Measurements from ENCODE around the gene ZNF195. TPM values are rescaled to one million over a fixed set of nuclear protein-coding genes. Genes with fewer than 3 reads are reported as not detected.
"Not testable (repeated sequence)": the region's sequence is repeated elsewhere in the genome, so short reads cannot be mapped to it uniquely, and the experiment has no call there.

ZNF195 gene
- total and polyA plus RNA-seq, 2 donors (not counting 1 experiment from before 2014, with no cell fraction given), result 11.3 to 16.8 TPM

DNA sequence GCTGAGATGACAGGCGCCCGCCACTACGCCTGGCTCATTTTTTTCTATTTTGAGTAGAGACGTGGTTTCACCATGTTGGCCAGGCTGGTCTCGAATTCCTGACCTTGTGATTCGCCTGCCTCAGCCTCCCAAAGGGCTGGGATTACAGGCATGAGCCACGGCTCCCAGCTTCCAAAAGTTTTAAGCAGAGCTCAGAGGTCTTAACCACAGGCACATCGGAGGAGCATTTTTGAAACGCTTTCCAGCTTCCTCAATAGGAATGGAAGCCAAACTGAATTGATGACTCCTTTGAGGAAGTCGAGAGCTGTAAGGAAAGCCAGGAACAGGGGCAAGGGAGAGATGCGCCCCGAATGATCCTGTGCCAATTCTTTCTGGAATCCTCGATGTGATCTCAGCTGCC, 14.5 kb upstream of the ZNF195 start:
- DNase-seq (ENCODE audit: low read depth in 2 of 2), result peak; percentile 7 to 74
- not testable (repeated sequence) for H3K27ac ChIP-seq (ENCODE audit: insufficient read depth, low read length); H3K27me3 ChIP-seq (ENCODE audit: control insufficient read depth, insufficient read depth, low read length)

DNA sequence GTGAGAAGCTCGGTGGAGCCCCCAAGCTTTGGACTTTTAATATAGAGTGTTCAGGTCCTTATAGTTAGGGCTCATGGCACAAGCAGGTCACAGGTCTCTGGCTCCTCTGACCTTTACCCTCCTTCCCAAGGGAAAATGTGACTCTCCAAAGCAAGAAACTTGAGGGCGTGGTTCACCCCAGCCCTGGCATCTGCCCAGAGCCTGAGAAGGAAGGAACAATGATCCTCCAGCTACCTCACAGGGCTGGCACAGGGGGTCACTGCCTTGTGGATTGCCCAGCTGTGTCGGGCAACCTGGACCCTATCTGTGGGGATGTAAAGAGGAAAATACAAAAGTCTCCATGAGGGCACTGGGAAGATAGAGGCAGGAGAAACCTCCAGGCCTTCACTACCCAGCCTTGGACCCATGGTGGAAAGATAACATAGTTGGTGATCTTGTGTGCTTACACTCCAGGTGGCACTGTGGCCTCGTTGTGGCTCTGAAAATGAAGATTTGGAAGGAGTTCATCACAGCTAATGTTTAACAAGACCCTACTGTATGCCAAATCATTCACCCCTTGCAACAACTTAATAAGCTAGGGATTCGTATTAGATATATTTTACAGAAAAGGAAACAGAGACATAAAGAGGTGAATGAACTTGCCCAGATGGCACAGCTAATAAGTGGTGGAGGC, 3.8 kb upstream of the ZNF195 start:
- H3K4me1 ChIP-seq (ENCODE audit: control insufficient read depth, extremely low read depth, insufficient read depth, low read length), result no peaks in the 10 kb centered on the region
- DNase-seq (ENCODE audit: low read depth in 2 of 2), result no peak
- no peak overlapping the region for H3K4me2 ChIP-seq (ENCODE audit: extremely low read depth, insufficient read depth, low read length)
- H3K27me3 ChIP-seq (ENCODE audit: control insufficient read depth, insufficient read depth, low read length), result no peaks in the 10 kb centered on the region
- H2AFZ ChIP-seq (ENCODE audit: low read length), result no peak overlapping the region
- no peaks in the 10 kb centered on the region for H4K20me1 ChIP-seq (ENCODE audit: control insufficient read depth, extremely low read depth, insufficient read depth, low read length)
- no peaks in the 10 kb centered on the region for H3K9me3 ChIP-seq (ENCODE audit: control insufficient read depth, insufficient read depth, low read depth, low read length)
- no peak overlapping the region for H3K4me3 ChIP-seq (replicated peaks in 1 of 4; ENCODE audit: control extremely low read depth in 1 of 4, insufficient read depth in 1 of 4, low read depth in 3 of 4, low read length in 4 of 4)
- H3K36me3 ChIP-seq (ENCODE audit: control insufficient read depth, insufficient read depth, low read length), result peaks cover 3% of the 10 kb centered on the region
- H3K79me2 ChIP-seq (ENCODE audit: control insufficient read depth, insufficient read depth, low read length), result peaks cover 8% of the 10 kb centered on the region
- no peak overlapping the region for H3K9ac ChIP-seq (ENCODE audit: insufficient read depth, low read length)
- no peak overlapping the region for H3K27ac ChIP-seq (ENCODE audit: insufficient read depth, low read length)
- no peak for TF ChIP-seq EZH2 (IDR thresholded peaks at IDR 0.05; ENCODE audit: low read length, missing control alignments)
- TF ChIP-seq, protein P1, sequence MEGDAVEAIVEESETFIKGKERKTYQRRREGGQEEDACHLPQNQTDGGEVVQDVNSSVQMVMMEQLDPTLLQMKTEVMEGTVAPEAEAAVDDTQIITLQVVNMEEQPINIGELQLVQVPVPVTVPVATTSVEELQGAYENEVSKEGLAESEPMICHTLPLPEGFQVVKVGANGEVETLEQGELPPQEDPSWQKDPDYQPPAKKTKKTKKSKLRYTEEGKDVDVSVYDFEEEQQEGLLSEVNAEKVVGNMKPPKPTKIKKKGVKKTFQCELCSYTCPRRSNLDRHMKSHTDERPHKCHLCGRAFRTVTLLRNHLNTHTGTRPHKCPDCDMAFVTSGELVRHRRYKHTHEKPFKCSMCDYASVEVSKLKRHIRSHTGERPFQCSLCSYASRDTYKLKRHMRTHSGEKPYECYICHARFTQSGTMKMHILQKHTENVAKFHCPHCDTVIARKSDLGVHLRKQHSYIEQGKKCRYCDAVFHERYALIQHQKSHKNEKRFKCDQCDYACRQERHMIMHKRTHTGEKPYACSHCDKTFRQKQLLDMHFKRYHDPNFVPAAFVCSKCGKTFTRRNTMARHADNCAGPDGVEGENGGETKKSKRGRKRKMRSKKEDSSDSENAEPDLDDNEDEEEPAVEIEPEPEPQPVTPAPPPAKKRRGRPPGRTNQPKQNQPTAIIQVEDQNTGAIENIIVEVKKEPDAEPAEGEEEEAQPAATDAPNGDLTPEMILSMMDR (conservative IDR thresholded peaks at IDR 0.05 in 1 of 2, IDR thresholded peaks at IDR 0.05 in 1 of 2; ENCODE audit: low read depth in 1 of 2, low read length in 2 of 2), result no peak

More for the DNA sequence above, 14.5 kb upstream of the ZNF195 start:
- H4K20me1 ChIP-seq (ENCODE audit: control insufficient read depth, extremely low read depth, insufficient read depth, low read length); H3K36me3 ChIP-seq (ENCODE audit: control insufficient read depth, insufficient read depth, low read length); H3K9me3 ChIP-seq (ENCODE audit: control insufficient read depth, insufficient read depth, low read depth, low read length); H3K4me3 ChIP-seq (replicated peaks in 1 of 4; ENCODE audit: control extremely low read depth in 1 of 4, insufficient read depth in 1 of 4, low read depth in 3 of 4, low read length in 4 of 4); H3K9ac ChIP-seq (ENCODE audit: insufficient read depth, low read length); H3K4me1 ChIP-seq (ENCODE audit: control insufficient read depth, extremely low read depth, insufficient read depth, low read length); H3K4me2 ChIP-seq (ENCODE audit: extremely low read depth, insufficient read depth, low read length); H2AFZ ChIP-seq (ENCODE audit: low read length); H3K79me2 ChIP-seq (ENCODE audit: control insufficient read depth, insufficient read depth, low read length): not testable (repeated sequence)

DNA sequence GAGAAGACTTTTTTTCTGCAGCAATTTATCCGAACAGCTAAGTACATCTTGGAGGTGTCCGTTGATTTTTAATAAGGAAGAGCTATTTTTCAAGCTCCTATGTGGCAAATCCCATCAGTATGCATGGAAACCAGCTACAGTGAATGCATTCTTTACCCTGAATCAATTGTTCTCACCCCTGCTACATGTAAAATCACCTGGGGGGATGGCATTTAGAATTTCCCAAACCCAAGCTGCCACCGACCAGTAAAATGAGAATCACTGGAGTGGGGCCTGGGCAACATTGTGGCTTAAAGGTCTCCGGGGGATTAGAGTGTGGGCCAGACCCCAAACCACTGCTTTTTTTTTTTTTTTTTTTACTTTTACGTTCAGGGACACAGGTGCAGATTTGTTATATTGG, 2.8 kb upstream of the ZNF195 start:
- Histone ChIP-seq H3K4me3 (replicated peaks in 1 of 4; ENCODE audit: control extremely low read depth in 1 of 4, insufficient read depth in 1 of 4, low read depth in 3 of 4, low read length in 4 of 4) (peak overlapping the region in 3 of 4 experiments; percentile 37 to 70 (median 54)), H3K27me3 (ENCODE audit: control insufficient read depth, insufficient read depth, low read length) (no peaks in the 10 kb centered on the region), H3K27ac (ENCODE audit: insufficient read depth, low read length) (no peak overlapping the region), H4K20me1 (ENCODE audit: control insufficient read depth, extremely low read depth, insufficient read depth, low read length) (no peaks in the 10 kb centered on the region), H3K9ac (ENCODE audit: insufficient read depth, low read length) (no peak overlapping the region), H3K79me2 (ENCODE audit: control insufficient read depth, insufficient read depth, low read length) (peaks cover 14% of the 10 kb centered on the region), H3K4me2 (ENCODE audit: extremely low read depth, insufficient read depth, low read length) (peak overlapping the region; percentile 58), H3K4me1 (ENCODE audit: control insufficient read depth, extremely low read depth, insufficient read depth, low read length) (no peaks in the 10 kb centered on the region), H3K9me3 (ENCODE audit: control insufficient read depth, insufficient read depth, low read depth, low read length) (no peaks in the 10 kb centered on the region), H3K36me3 (ENCODE audit: control insufficient read depth, insufficient read depth, low read length) (peaks cover 3% of the 10 kb centered on the region), H2AFZ (ENCODE audit: low read length) (no peak overlapping the region)
- no peak for TF ChIP-seq EZH2 (IDR thresholded peaks at IDR 0.05; ENCODE audit: low read length, missing control alignments)
- TF ChIP-seq, protein P1 (conservative IDR thresholded peaks at IDR 0.05 in 1 of 2, IDR thresholded peaks at IDR 0.05 in 1 of 2; ENCODE audit: low read depth in 1 of 2, low read length in 2 of 2), result no peak
- DNase-seq (ENCODE audit: low read depth in 2 of 2), result no peak

Measured in fibroblast of lung (primary cell).